ENCODE data around the gene GLCE. TPM values are rescaled to one million over a fixed set of nuclear protein-coding genes. Genes with fewer than 3 reads are reported as not detected.
"Not testable (repeated sequence)": the region's sequence is repeated elsewhere in the genome, so short reads cannot be mapped to it uniquely, and the experiment has no call there.

The GLCE gene
- total RNA-seq, 1 experiment from 2014 or later, result 12.5 TPM

DNA sequence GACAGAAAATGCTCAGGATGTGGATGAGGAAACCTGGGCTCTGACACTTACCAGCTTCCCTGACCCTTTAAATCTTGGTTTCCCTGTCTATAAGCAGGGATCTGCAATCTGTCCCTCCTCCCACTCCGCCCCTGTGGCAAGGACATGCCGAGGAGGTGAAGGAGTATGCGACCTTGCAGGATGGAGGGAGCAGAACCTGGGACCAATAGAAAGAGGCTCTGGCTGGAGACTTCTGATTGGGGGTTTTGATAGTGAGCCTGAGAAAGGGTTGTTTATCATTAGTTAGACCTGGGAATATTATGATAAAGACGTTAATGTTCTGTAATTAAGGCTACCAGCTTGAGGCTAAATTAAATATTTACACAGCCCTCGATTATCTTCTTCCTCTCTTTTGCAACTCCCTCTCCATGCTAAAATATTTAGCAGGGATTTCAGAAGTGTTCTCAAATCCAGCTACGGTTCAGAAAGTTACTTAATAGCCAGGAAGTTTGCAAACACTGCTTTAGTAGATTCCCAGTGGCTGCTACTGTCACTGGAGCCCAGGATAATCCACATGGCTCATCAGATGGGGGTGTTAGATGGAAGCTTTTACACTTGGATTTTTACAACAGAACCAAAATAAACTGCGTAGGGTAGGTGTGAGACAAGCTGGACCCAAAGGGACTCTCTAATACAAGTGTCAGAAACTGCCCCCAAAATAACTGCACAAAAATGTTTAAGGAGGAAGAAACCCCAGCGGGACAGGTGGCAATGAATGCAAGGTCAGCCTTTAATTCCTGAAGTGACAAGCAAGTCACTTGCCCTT is 129.1 kb downstream of the GLCE start:
- ChIA-PET CTCF (interaction anchor here (0.9 to 2.4 kb wide), 4 partner anchors 10 to 258 kb away, joined by 3 to 10 read pairs (median 4); partner anchors contain the start of gene PAQR5), POLR2A (no interaction called here)
- Mint-ChIP-seq H3K27ac (no peak overlapping the region), H3K4me1 (peaks cover 13% of the 10 kb centered on the region), H3K4me3 (no peak overlapping the region), H3K36me3 (no peaks in the 10 kb centered on the region), H3K9me3 (no peaks in the 10 kb centered on the region), H3K27me3 (ENCODE audit: low read depth) (no peaks in the 10 kb centered on the region; the same call in 1 of the 2 replicates)
- DNase-seq (ENCODE audit: low spot score) (no peak), ATAC-seq (peak; percentile 72)
- TF ChIP-seq, protein P1, sequence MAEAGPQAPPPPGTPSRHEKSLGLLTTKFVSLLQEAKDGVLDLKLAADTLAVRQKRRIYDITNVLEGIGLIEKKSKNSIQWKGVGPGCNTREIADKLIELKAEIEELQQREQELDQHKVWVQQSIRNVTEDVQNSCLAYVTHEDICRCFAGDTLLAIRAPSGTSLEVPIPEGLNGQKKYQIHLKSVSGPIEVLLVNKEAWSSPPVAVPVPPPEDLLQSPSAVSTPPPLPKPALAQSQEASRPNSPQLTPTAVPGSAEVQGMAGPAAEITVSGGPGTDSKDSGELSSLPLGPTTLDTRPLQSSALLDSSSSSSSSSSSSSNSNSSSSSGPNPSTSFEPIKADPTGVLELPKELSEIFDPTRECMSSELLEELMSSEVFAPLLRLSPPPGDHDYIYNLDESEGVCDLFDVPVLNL (CRISPR knock-in tag; IDR thresholded peaks at IDR 0.05; ENCODE audit: borderline replicate concordance, low read depth), result no peak
- TF ChIP-seq ZNF416 (CRISPR knock-in tag; IDR thresholded peaks at IDR 0.05) (no peak), NR3C1 (CRISPR knock-in tag; conservative IDR thresholded peaks at IDR 0.05; ENCODE audit: low read depth) (no peak), NR2C2 (CRISPR knock-in tag; IDR thresholded peaks at IDR 0.05) (no peak), TEAD1 (CRISPR knock-in tag; IDR thresholded peaks at IDR 0.05) (no peak), ZNF671 (CRISPR knock-in tag; IDR thresholded peaks at IDR 0.05) (no peak), OVOL2 (CRISPR knock-in tag; IDR thresholded peaks at IDR 0.05; ENCODE audit: borderline replicate concordance) (no peak), SMAD4 (CRISPR knock-in tag; IDR thresholded peaks at IDR 0.05) (no peak), NR1H2 (CRISPR knock-in tag; IDR thresholded peaks at IDR 0.05) (no peak), RORB (CRISPR knock-in tag; IDR thresholded peaks at IDR 0.05) (no peak), PRRX2 (CRISPR knock-in tag; IDR thresholded peaks at IDR 0.05) (no peak)
- TF ChIP-seq, protein P2, sequence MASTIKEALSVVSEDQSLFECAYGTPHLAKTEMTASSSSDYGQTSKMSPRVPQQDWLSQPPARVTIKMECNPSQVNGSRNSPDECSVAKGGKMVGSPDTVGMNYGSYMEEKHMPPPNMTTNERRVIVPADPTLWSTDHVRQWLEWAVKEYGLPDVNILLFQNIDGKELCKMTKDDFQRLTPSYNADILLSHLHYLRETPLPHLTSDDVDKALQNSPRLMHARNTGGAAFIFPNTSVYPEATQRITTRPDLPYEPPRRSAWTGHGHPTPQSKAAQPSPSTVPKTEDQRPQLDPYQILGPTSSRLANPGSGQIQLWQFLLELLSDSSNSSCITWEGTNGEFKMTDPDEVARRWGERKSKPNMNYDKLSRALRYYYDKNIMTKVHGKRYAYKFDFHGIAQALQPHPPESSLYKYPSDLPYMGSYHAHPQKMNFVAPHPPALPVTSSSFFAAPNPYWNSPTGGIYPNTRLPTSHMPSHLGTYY (CRISPR knock-in tag; IDR thresholded peaks at IDR 0.05), result no peak
- TF ChIP-seq, protein P3, sequence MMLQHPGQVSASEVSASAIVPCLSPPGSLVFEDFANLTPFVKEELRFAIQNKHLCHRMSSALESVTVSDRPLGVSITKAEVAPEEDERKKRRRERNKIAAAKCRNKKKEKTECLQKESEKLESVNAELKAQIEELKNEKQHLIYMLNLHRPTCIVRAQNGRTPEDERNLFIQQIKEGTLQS (CRISPR knock-in tag; conservative IDR thresholded peaks at IDR 0.05), result no peak
- TF ChIP-seq, protein P4, sequence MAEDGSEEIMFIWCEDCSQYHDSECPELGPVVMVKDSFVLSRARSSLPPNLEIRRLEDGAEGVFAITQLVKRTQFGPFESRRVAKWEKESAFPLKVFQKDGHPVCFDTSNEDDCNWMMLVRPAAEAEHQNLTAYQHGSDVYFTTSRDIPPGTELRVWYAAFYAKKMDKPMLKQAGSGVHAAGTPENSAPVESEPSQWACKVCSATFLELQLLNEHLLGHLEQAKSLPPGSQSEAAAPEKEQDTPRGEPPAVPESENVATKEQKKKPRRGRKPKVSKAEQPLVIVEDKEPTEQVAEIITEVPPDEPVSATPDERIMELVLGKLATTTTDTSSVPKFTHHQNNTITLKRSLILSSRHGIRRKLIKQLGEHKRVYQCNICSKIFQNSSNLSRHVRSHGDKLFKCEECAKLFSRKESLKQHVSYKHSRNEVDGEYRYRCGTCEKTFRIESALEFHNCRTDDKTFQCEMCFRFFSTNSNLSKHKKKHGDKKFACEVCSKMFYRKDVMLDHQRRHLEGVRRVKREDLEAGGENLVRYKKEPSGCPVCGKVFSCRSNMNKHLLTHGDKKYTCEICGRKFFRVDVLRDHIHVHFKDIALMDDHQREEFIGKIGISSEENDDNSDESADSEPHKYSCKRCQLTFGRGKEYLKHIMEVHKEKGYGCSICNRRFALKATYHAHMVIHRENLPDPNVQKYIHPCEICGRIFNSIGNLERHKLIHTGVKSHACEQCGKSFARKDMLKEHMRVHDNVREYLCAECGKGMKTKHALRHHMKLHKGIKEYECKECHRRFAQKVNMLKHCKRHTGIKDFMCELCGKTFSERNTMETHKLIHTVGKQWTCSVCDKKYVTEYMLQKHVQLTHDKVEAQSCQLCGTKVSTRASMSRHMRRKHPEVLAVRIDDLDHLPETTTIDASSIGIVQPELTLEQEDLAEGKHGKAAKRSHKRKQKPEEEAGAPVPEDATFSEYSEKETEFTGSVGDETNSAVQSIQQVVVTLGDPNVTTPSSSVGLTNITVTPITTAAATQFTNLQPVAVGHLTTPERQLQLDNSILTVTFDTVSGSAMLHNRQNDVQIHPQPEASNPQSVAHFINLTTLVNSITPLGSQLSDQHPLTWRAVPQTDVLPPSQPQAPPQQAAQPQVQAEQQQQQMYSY (CRISPR knock-in tag; IDR thresholded peaks at IDR 0.05), result no peak

DNA sequence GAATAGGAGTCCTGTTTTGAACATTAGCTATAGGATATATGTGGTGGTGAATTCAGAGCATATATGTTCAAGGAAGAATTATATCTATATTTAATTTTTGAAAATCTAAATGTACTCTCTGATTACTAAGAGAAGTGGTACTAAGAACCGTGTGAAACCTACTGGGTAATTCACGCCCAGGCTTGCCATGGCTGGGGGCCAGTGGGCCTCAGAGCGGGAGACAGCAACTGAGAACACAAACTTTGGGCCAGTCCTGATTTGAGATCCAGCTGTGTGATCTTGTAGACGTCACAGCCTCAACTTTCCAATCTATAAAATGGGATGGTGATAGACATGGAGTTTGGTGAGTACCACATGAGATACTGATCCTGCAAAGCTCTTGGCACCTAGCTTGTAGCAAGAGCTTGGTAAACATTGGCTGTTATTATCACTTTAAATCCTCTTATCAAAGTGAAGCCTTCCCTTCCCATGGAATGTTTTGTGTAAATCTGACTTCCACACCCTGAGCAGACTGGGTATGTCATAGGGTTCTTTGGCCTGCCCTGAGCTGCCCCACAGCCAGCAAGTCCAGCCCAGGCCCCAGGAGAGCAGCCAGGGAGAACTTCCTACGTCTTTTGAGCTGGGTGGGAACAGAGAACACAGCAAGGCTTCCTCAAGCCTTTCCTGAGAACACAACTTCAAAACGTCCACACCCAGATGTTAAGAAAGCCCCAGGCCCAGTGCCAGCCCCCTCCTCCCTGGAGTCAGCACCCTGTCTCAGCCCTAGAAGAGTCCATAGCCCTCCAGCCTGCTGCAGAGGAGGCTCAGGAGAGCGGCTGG is 130.1 kb downstream of the GLCE start:
- no peak overlapping the region for H3K4me3 Mint-ChIP-seq
- H3K4me1 Mint-ChIP-seq, result peaks cover 13% of the 10 kb centered on the region
- ChIA-PET CTCF (interaction anchor here (0.9 to 2.4 kb wide), 4 partner anchors 9 to 259 kb away, joined by 3 to 10 read pairs (median 4); partner anchors contain the start of gene PAQR5), POLR2A (no interaction called here)
- ATAC-seq (no peak), DNase-seq (ENCODE audit: low spot score) (no peak)
- no peak overlapping the region for H3K27ac Mint-ChIP-seq
- no peaks in the 10 kb centered on the region for H3K36me3 Mint-ChIP-seq
- H3K27me3 Mint-ChIP-seq (ENCODE audit: low read depth), result peaks cover 4% of the 10 kb centered on the region; the same call in 1 of the 2 replicates
- no peaks in the 10 kb centered on the region for H3K9me3 Mint-ChIP-seq
- TF ChIP-seq, protein P5, sequence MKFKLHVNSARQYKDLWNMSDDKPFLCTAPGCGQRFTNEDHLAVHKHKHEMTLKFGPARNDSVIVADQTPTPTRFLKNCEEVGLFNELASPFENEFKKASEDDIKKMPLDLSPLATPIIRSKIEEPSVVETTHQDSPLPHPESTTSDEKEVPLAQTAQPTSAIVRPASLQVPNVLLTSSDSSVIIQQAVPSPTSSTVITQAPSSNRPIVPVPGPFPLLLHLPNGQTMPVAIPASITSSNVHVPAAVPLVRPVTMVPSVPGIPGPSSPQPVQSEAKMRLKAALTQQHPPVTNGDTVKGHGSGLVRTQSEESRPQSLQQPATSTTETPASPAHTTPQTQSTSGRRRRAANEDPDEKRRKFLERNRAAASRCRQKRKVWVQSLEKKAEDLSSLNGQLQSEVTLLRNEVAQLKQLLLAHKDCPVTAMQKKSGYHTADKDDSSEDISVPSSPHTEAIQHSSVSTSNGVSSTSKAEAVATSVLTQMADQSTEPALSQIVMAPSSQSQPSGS (CRISPR knock-in tag; IDR thresholded peaks at IDR 0.05; ENCODE audit: borderline replicate concordance, low read depth), result no peak
- TF ChIP-seq MYBL2 (CRISPR knock-in tag; IDR thresholded peaks at IDR 0.05), result no peak

DNA sequence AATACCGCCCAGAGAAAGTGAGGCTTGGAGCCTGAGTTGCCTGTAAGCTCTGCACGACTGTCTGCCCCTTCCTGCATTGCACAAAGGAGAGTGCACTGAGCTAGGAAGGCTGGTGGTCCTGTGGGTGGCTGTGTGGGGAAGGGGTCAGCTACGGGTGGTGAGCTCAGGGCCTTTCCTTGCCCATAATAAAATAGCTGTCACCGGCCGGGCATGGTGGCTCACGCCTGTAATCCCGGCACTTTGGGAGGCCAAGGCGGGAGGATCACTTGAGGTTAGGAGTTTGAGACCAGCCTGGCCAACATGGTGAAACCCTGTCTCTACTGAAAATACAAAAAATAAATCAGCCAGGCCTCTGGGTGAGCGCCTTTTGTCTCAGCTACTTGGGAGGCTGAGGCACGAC is 131.2 kb downstream of the GLCE start:
- H3K36me3 Mint-ChIP-seq; H3K27me3 Mint-ChIP-seq (ENCODE audit: low read depth); H3K4me3 Mint-ChIP-seq; H3K9me3 Mint-ChIP-seq; H3K27ac Mint-ChIP-seq; ATAC-seq; DNase-seq (ENCODE audit: low spot score): not testable (repeated sequence)
- ChIA-PET CTCF (interaction anchor here (1.2 to 1.3 kb wide), 2 partner anchors 11 to 260 kb away, joined by 3 to 4 read pairs; no protein-coding TSS in a partner anchor), POLR2A (interaction anchor here (0.7 kb wide), 2 partner anchors 32 to 980 kb away, joined by 4 to 7 read pairs; no protein-coding TSS in a partner anchor)
- peaks cover 13% of the 10 kb centered on the region for H3K4me1 Mint-ChIP-seq

All from WTC11 (cell line).